RPMI7951 (cell line): Measurements from ENCODE around the gene FAM25A. TPM values are rescaled to one million over a fixed set of nuclear protein-coding genes. Genes with fewer than 3 reads are reported as not detected.
"Not testable (repeated sequence)": the region's sequence is repeated elsewhere in the genome, so short reads cannot be mapped to it uniquely, and the experiment has no call there.

ENCODE experiments used
- DNase-seq: peaks from one replicate; pipeline ENCODE4 v3.0.0-alpha.2; 2012; ENCODE audit warnings: low read depth
- total RNA-seq: library from RNA; depleted of rRNA; stranded (reverse); fragments of >200 nt; shearing (Covaris generic); gene quantifications from 2 replicates; pipeline ENCODE4 v1.2.3, GENCODE V29; 2014

The FAM25A gene
- total RNA-seq, 1 experiment from 2014 or later = not detected

- DNase-seq = not testable (repeated sequence)
Observed at GRCh38 chr10:87009134-87009696, 10.9 kb upstream of the FAM25A start.

GRCh38 chr10:87013528-87013927, 6.6 kb upstream of the FAM25A start:
- DNase-seq = not testable (repeated sequence)

GRCh38 chr10:87014986-87015716, 4.9 kb upstream of the FAM25A start:
- not testable (repeated sequence) for DNase-seq

GRCh38 chr10:87018127-87018526, 2.0 kb upstream of the FAM25A start:
- not testable (repeated sequence) for DNase-seq

GRCh38 chr10:87019066-87019465, 1.0 kb upstream of the FAM25A start:
- not testable (repeated sequence) for DNase-seq

- not testable (repeated sequence) for DNase-seq
Observed at GRCh38 chr10:87019504-87019903, 590 bp upstream of the FAM25A start.

- DNase-seq = peak; percentile 82
Observed at GRCh38 chr10:87025285-87025958, 5.3 kb downstream of the FAM25A start.

GRCh38 chr10:87026747-87027508, 6.8 kb downstream of the FAM25A start:
- peak; percentile 56 for DNase-seq

GRCh38 chr10:87030419-87030818, 10.3 kb downstream of the FAM25A start:
- not testable (repeated sequence) for DNase-seq

GRCh38 chr10:87030912-87031635, 11.0 kb downstream of the FAM25A start:
- DNase-seq = no peak

GRCh38 chr10:87036623-87037022, 16.5 kb downstream of the FAM25A start:
- DNase-seq = no peak

- DNase-seq = peak; percentile 6
Observed at GRCh38 chr10:87038286-87038717, 18.2 kb downstream of the FAM25A start.

GRCh38 chr10:87038786-87039185, 18.7 kb downstream of the FAM25A start:
- DNase-seq = peak; percentile 28

- not testable (repeated sequence) for DNase-seq
Observed at GRCh38 chr10:87043579-87043978, 23.5 kb downstream of the FAM25A start.

GRCh38 chr10:87045434-87045938, 25.4 kb downstream of the FAM25A start:
- DNase-seq = no peak

- DNase-seq = no peak
Observed at GRCh38 chr10:87053111-87053510, 33.0 kb downstream of the FAM25A start.

- no peak for DNase-seq
Observed at GRCh38 chr10:87053577-87054181, 33.6 kb downstream of the FAM25A start.

- DNase-seq = peak; percentile 3
Observed at GRCh38 chr10:87054373-87055295, 34.5 kb downstream of the FAM25A start.

- no peak for DNase-seq
Observed at GRCh38 chr10:87058171-87058570, 38.1 kb downstream of the FAM25A start.

- no peak for DNase-seq
Observed at GRCh38 chr10:87059401-87059800, 39.3 kb downstream of the FAM25A start.
